B cell (primary cell): ENCODE data around the gene BRICD5. TPM values are rescaled to one million over a fixed set of nuclear protein-coding genes. Genes with fewer than 3 reads are reported as not detected.

Experiments
- ATAC-seq: fragments of 200-7000 bp; cut with Tn5 transposase; one replicate; pipeline ENCODE4 v1.10.0; 2021; ENCODE audit warnings: low read depth, mild to moderate bottlenecking, moderate number of reproducible peaks, moderate library complexity
- CTCF ChIA-PET: fragments of 350-600 bp; sonication (Branson Sonifier 250); formaldehyde crosslinking; loops from one replicate; lab custom pipeline; 2021; ENCODE audit warnings: antibody characterized with exemption, inconsistent platforms; lab: Charles Lee
- POLR2A ChIA-PET: fragments of 350-600 bp; sonication (Branson Sonifier 250); formaldehyde crosslinking; loops from one replicate; lab custom pipeline; 2021; ENCODE audit warnings: antibody characterized with exemption; lab: Charles Lee
- DNase-seq: peaks from one replicate; pipeline ENCODE4 v3.0.0; 2013
- H2AFZ ChIP-seq: 2 replicates; pipeline ENCODE4 v1.6.1; 2012; ENCODE audit warnings: mild to moderate bottlenecking, low read depth, low read length; ENCODE audit not compliant: insufficient read depth, poor library complexity, severe bottlenecking
- H3K27ac ChIP-seq, 2 donors: 1 replicate in 1 of 2; 2 replicates in 1 of 2; pipeline ENCODE4 v1.5.1; 2012 to 2013; ENCODE audit warnings: low read length in 2 of 2, mild to moderate bottlenecking in 2 of 2, moderate library complexity in 1 of 2
- H3K27me3 ChIP-seq, 4 experiments: fragments of 200-600 bp in 1 of 4; sonication (generic) in 1 of 4; replicated peaks in 1 of 4; 1 replicate in 2 of 4; 2 replicates in 2 of 4; pipeline versions ENCODE4 v1.6.1 to v1.7.0; 2013 to 2016; ENCODE audit warnings: low read length in 3 of 4, mild to moderate bottlenecking in 2 of 4, mixed read lengths in 1 of 4, moderate library complexity in 1 of 4; ENCODE audit not compliant: insufficient read depth in 4 of 4, control insufficient read depth in 3 of 4; ENCODE audit errors: control extremely low read depth in 1 of 4
- H3K36me3 ChIP-seq, 2 experiments: replicated peaks in 1 of 2; 1 replicate in 1 of 2; 2 replicates in 1 of 2; pipeline versions ENCODE4 v1.6.1 to v1.7.1; 2013; ENCODE audit warnings: low read length in 1 of 2; ENCODE audit not compliant: insufficient read depth in 2 of 2, control insufficient read depth in 1 of 2; ENCODE audit errors: control extremely low read depth in 1 of 2, extremely low read depth in 1 of 2
- H3K4me1 ChIP-seq, 2 donors: fragments of 200-600 bp in 1 of 2; sonication (generic) in 1 of 2; 1 replicate in 1 of 2; 2 replicates in 1 of 2; pipeline versions ENCODE4 v1.5.1 to v1.6.1; 2013 to 2017; ENCODE audit warnings: low read length in 2 of 2; ENCODE audit not compliant: control insufficient read depth in 2 of 2, insufficient read depth in 2 of 2
- H3K4me2 ChIP-seq: replicated peaks from 2 replicates; pipeline ENCODE3; 2012; ENCODE audit warnings: mild to moderate bottlenecking, low read depth, low read length; ENCODE audit not compliant: poor library complexity, severe bottlenecking
- H3K4me3 ChIP-seq, 5 experiments: fragments of 200-600 bp in 1 of 5; sonication (generic) in 1 of 5; 1 replicate in 3 of 5; 2 replicates in 2 of 5; pipeline versions ENCODE4 v1.5.1 to v1.7.0; 2011 to 2016; ENCODE audit warnings: low read length in 4 of 5, mild to moderate bottlenecking in 4 of 5, low read depth in 2 of 5, control low read depth in 1 of 5, moderate library complexity in 1 of 5; ENCODE audit not compliant: insufficient read depth in 1 of 5; ENCODE audit errors: control extremely low read depth in 1 of 5, extremely low read depth in 1 of 5
- H3K79me2 ChIP-seq: fragments of 200-600 bp; sonication (generic); one replicate; pipeline ENCODE4 v1.6.0; 2016; ENCODE audit warnings: low read length; ENCODE audit not compliant: control insufficient read depth, insufficient read depth
- H3K9ac ChIP-seq: fragments of 200-600 bp; sonication (generic); 2 replicates; pipeline ENCODE4 v1.6.1; 2017; ENCODE audit warnings: mild to moderate bottlenecking, low read length, moderate library complexity
- H3K9me3 ChIP-seq, 3 donors: one replicate each; pipeline versions ENCODE4 v1.6.1 to v1.7.1; 2013; ENCODE audit warnings: low read length in 2 of 3; ENCODE audit not compliant: control insufficient read depth in 2 of 3, insufficient read depth in 1 of 3; ENCODE audit errors: control extremely low read depth in 1 of 3
- H4K20me1 ChIP-seq: 2 replicates; pipeline ENCODE4 v1.6.0; 2012; ENCODE audit warnings: mild to moderate bottlenecking, low read length; ENCODE audit not compliant: insufficient read depth, control insufficient read depth, poor library complexity, severe bottlenecking
- H3K27ac Mint-ChIP-seq: one replicate; pipeline ENCODE4 v1.8.0; 2021; ENCODE audit warnings: mixed read lengths
- H3K27me3 Mint-ChIP-seq: one replicate; pipeline ENCODE4 v1.8.0; 2021; ENCODE audit warnings: mixed read lengths
- H3K4me1 Mint-ChIP-seq: one replicate; pipeline ENCODE4 v1.8.0; 2021; ENCODE audit warnings: mixed read lengths
- H3K4me3 Mint-ChIP-seq: one replicate; pipeline ENCODE4 v1.8.0; 2021; ENCODE audit warnings: mixed read lengths
- H3K9me3 Mint-ChIP-seq: one replicate; pipeline ENCODE4 v1.8.0; 2022; ENCODE audit warnings: mixed read lengths; ENCODE audit not compliant: insufficient read depth
- CTCF ChIP-seq: fragments of 200-600 bp; IDR thresholded peaks from one replicate; pipeline ENCODE4 v1.8.0; 2022; ENCODE audit warnings: antibody characterized with exemption, mild to moderate bottlenecking
- EZH2 ChIP-seq: IDR thresholded peaks from 2 replicates; pipeline ENCODE4 v1.6.1; 2012; ENCODE audit warnings: borderline replicate concordance, low read depth, mild to moderate bottlenecking, moderate library complexity, low read length; ENCODE audit not compliant: insufficient read depth, poor library complexity, severe bottlenecking
- WGBS: methylation state at CpG from one replicate; pipeline ENCODE4 v1.1.5; 2013; ENCODE audit warnings: missing lambda C conversion rate; ENCODE audit not compliant: insufficient coverage; 5-methylcytosine and 5-hydroxymethylcytosine counted together
- intact Hi-C: fragments of 100-400 bp; cut with micrococcal nuclease; formaldehyde crosslinking; loops from one replicate; pipeline ENCODE4 v1.10.0; 2022
- polyA plus RNA-seq: library from polyadenylated mRNA; depleted of rRNA; stranded (reverse); fragments of >200 nt; gene quantifications from 2 replicates; pipeline ENCODE4 v1.2.3, GENCODE V29; 2012
- total RNA-seq, 2 donors: library from RNA; stranded (reverse); fragments of 120-200 nt in 1 of 2; gene quantifications; 1 replicate in 1 of 2; 2 replicates in 1 of 2; pipeline versions ENCODE4 v1.2.3 to v1.2.4, GENCODE V29; 2013 to 2022

BRICD5 gene
- total and polyA plus RNA-seq, 2 donors (not counting 1 experiment from before 2014, with no cell fraction given), result 11.9 to 18.3 TPM

DNA sequence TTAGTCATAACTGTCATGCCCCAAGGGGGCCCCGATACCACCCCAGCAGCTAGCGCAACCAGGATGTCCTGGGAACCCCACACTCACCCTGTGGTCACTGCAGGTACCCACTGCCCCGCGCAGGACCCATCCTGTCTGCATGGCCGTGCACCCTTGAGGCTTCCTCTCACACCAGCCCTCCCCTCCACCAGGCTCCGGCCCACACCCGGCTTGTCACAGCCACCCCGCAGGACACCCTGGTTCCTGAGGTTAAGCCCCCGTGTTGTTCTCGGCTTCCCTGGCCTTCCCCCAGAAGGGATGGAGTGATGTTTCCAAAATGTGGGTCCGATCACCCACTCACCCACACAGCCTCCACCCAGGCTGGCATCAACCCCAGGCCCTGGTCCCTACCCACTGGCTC, 33.1 kb upstream of the BRICD5 start:
- Histone ChIP-seq H3K4me3 (no peak overlapping the region), H3K27me3 (no peaks in the 10 kb centered on the region), H4K20me1 (peaks cover 14% of the 10 kb centered on the region), H3K9me3 (no peaks in the 10 kb centered on the region), H3K9ac (no peak overlapping the region), H3K4me2 (no peak overlapping the region), H2AFZ (no peak overlapping the region), H3K4me1 (no peaks in the 10 kb centered on the region), H3K79me2 (peaks cover 12% of the 10 kb centered on the region), H3K36me3 (peaks cover 0 to 46% of the 10 kb centered on the region in 2 experiments), H3K27ac (no peak overlapping the region)
- H3K4me1 Mint-ChIP-seq, result peaks cover 1% of the 10 kb centered on the region
- no peaks in the 10 kb centered on the region for H3K27me3 Mint-ChIP-seq
- no peak overlapping the region for H3K4me3 Mint-ChIP-seq
- H3K9me3 Mint-ChIP-seq, result no peaks in the 10 kb centered on the region
- DNase-seq, result no peak
- ChIA-PET CTCF (no interaction called here), POLR2A (no interaction called here)
- WGBS, result 93% methylated on average over 7 of the region's 11 CpGs
- TF ChIP-seq EZH2, result no peak
- ATAC-seq, result no peak
- H3K27ac Mint-ChIP-seq, result no peak overlapping the region
- intact Hi-C loops, result no loop called here

DNA sequence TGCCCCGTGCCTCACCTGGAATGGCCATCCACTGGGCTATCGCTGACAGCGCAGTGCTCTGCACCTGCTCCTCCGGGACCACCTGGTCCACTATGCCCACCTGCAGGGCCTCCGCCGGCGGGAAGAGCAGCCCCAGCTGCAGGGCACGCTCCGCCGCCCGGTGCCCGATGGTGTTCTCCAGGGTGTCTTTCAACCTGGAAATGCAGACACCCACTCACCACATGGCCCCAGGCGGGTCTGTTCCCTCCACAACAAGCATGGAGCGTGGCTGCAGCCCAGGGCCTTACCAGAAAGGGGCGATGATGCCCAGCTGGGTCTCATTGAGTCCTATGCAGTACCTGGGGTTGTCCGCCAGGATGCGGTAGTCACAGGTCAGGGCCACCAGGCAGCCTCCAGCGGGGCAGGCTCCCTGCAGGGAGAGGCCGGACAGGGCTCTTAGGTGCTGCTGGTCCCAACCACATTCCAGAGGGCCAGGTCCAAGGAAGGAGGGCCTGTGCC, 32.4 kb upstream of the BRICD5 start:
- Mint-ChIP-seq H3K27ac (no peak overlapping the region), H3K4me3 (no peak overlapping the region), H3K27me3 (no peaks in the 10 kb centered on the region), H3K4me1 (peaks cover 1% of the 10 kb centered on the region), H3K9me3 (no peaks in the 10 kb centered on the region)
- no peak overlapping the region for H3K27ac ChIP-seq
- intact Hi-C loops, result no loop called here
- DNase-seq (no peak), ATAC-seq (no peak)
- H3K36me3 ChIP-seq, result peaks cover 0 to 46% of the 10 kb centered on the region in 2 experiments
- over 99% methylated on average over 19 of the region's 19 CpGs for whole genome bisulfite sequencing
- H4K20me1 ChIP-seq, result peaks cover 14% of the 10 kb centered on the region
- no peaks in the 10 kb centered on the region for H3K9me3 ChIP-seq
- ChIA-PET CTCF (no interaction called here), POLR2A (no interaction called here)
- TF ChIP-seq EZH2 (no peak), CTCF (no peak)
- no peak overlapping the region for H3K4me3 ChIP-seq
- no peak overlapping the region for H2AFZ ChIP-seq
- no peak overlapping the region for H3K9ac ChIP-seq
- H3K4me2 ChIP-seq, result no peak overlapping the region
- H3K4me1 ChIP-seq, result no peaks in the 10 kb centered on the region
- peaks cover 6% of the 10 kb centered on the region for H3K79me2 ChIP-seq
- H3K27me3 ChIP-seq, result peaks cover 0 to 1% (median under 1%) of the 10 kb centered on the region in 4 experiments
